PC-9 (cell line): ENCODE data around the gene OR5H6. TPM values are rescaled to one million over a fixed set of nuclear protein-coding genes. Genes with fewer than 3 reads are reported as not detected.

Experiments
- BruUV-seq: library from RNA; stranded (reverse); fragments of 400-500 nt; replicated peaks from 2 replicates; lab custom pipeline; 2021; lab: Mats Ljungman, UMichigan
- CTCF ChIA-PET: fragments of 300-600 bp; sonication (Branson Sonifier 250); formaldehyde crosslinking; loops from one replicate; lab custom pipeline; 2022; ENCODE audit warnings: antibody characterized with exemption; lab: Charles Lee
- POLR2A ChIA-PET: fragments of 300-600 bp; sonication (Branson Sonifier 250); formaldehyde crosslinking; loops from one replicate; lab custom pipeline; 2022; ENCODE audit warnings: antibody characterized with exemption; ENCODE audit not compliant: unreplicated experiment; lab: Charles Lee
- DNase-seq, 2 experiments: peaks; one replicate each; pipeline versions ENCODE4 v3.0.0 to v3.0.0-alpha.2; 2015 to 2022; ENCODE audit warnings: mixed read lengths in 1 of 2
- H2AFZ ChIP-seq: fragments of 200-600 bp; sonication (generic); 2 replicates; pipeline ENCODE4 v1.8.1; 2017; ENCODE audit warnings: antibody characterized with exemption
- H3F3A ChIP-seq: fragments of 200-600 bp; sonication (generic); 2 replicates; pipeline ENCODE4 v1.8.1; 2017; ENCODE audit warnings: antibody characterized with exemption, mild to moderate bottlenecking, low read depth; ENCODE audit not compliant: insufficient read depth
- H3K27ac ChIP-seq: fragments of 200-600 bp; sonication (generic); 2 replicates; pipeline ENCODE4 v1.6.1; 2016; ENCODE audit warnings: mixed run types
- H3K27me3 ChIP-seq: fragments of 200-600 bp; sonication (generic); 2 replicates; pipeline ENCODE4 v1.6.1; 2016; ENCODE audit warnings: low read depth, mixed run types; ENCODE audit not compliant: insufficient read depth
- H3K36me3 ChIP-seq: fragments of 200-600 bp; sonication (generic); 2 replicates; pipeline ENCODE4 v1.6.1; 2016; ENCODE audit warnings: low read depth, mixed run types
- H3K4me1 ChIP-seq: fragments of 200-600 bp; sonication (generic); replicated peaks from 2 replicates; pipeline ENCODE4 v1.6.1; 2016; ENCODE audit warnings: mixed run types; ENCODE audit not compliant: insufficient read depth
- H3K4me2 ChIP-seq: fragments of 200-600 bp; sonication (generic); 2 replicates; pipeline ENCODE4 v1.6.1; 2017; ENCODE audit warnings: mixed run types
- H3K4me3 ChIP-seq: fragments of 200-600 bp; sonication (generic); 2 replicates; pipeline ENCODE4 v1.6.1; 2016; ENCODE audit warnings: mixed run types
- H3K79me2 ChIP-seq: fragments of 200-600 bp; sonication (generic); 2 replicates; pipeline ENCODE4 v1.6.1; 2017; ENCODE audit warnings: low read depth, mixed run types
- H3K9me2 ChIP-seq: fragments of 200-600 bp; sonication (generic); 2 replicates; pipeline ENCODE4 v1.8.1; 2017; ENCODE audit warnings: mild to moderate bottlenecking; ENCODE audit not compliant: insufficient read depth
- H3K9me3 ChIP-seq: fragments of 200-600 bp; sonication (generic); 2 replicates; pipeline ENCODE4 v1.8.1; 2016; ENCODE audit warnings: low read depth; ENCODE audit not compliant: insufficient read depth
- H4K20me1 ChIP-seq: fragments of 200-600 bp; sonication (generic); 2 replicates; pipeline ENCODE4 v1.8.1; 2017; ENCODE audit not compliant: insufficient read depth
- EZH2 ChIP-seq: fragments of 200-600 bp; sonication (generic); IDR thresholded peaks from 2 replicates; pipeline ENCODE4 v1.8.0; 2017; ENCODE audit warnings: antibody characterized with exemption, low read depth
- intact Hi-C: fragments of 100-400 bp; cut with micrococcal nuclease; formaldehyde crosslinking; loops from one replicate; pipeline ENCODE4 v1.10.0; 2022; ENCODE audit not compliant: unreplicated experiment
- total RNA-seq: library from RNA; stranded (reverse); gene quantifications from 2 replicates; pipeline ENCODE4 v1.2.3, GENCODE V29; 2021
- TF ChIP-seq, protein P1 (sequence below): fragments of 200-600 bp; sonication (generic); conservative IDR thresholded peaks from 2 replicates; pipeline ENCODE4 v1.6.1; 2017; ENCODE audit warnings: mixed run types, antibody characterized with exemption, mild to moderate bottlenecking, moderate library complexity

OR5H6 gene
- total RNA-seq, 1 experiment from 2014 or later: not detected

DNA sequence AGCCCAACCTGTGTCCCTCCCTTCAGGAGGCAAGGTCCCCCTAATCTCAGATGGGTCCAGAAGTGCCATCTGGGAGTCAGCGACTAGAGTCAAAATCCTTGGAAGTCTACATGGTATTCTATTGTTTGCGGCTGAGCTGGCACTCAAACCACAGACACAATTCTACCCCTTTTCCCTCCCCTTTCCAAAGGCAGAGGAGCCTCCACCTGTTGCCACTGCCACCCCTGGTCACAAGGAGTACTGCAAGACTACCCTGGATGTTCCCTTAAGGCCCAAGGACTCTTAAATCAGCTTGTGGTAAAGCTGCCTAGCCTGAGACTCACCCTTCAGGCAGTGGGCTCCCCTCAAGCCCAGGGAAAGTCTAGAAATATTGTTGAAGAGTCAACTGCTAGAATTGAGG is 4.3 kb upstream of the OR5H6 start:
- Histone ChIP-seq H3K27ac (no peak overlapping the region), H2AFZ (no peak overlapping the region), H4K20me1 (no peaks in the 10 kb centered on the region), H3K4me1 (no peaks in the 10 kb centered on the region), H3K27me3 (no peaks in the 10 kb centered on the region), H3K36me3 (no peaks in the 10 kb centered on the region), H3K4me3 (no peak overlapping the region), H3K9me3 (no peaks in the 10 kb centered on the region), H3K4me2 (no peak overlapping the region), H3F3A (no peaks in the 10 kb centered on the region), H3K9me2 (no peaks in the 10 kb centered on the region), H3K79me2 (no peaks in the 10 kb centered on the region)
- BruUV-seq: no TSS peak
- no peak for TF ChIP-seq EZH2
- TF ChIP-seq, protein P1, sequence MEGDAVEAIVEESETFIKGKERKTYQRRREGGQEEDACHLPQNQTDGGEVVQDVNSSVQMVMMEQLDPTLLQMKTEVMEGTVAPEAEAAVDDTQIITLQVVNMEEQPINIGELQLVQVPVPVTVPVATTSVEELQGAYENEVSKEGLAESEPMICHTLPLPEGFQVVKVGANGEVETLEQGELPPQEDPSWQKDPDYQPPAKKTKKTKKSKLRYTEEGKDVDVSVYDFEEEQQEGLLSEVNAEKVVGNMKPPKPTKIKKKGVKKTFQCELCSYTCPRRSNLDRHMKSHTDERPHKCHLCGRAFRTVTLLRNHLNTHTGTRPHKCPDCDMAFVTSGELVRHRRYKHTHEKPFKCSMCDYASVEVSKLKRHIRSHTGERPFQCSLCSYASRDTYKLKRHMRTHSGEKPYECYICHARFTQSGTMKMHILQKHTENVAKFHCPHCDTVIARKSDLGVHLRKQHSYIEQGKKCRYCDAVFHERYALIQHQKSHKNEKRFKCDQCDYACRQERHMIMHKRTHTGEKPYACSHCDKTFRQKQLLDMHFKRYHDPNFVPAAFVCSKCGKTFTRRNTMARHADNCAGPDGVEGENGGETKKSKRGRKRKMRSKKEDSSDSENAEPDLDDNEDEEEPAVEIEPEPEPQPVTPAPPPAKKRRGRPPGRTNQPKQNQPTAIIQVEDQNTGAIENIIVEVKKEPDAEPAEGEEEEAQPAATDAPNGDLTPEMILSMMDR: peak; percentile 63
- ChIA-PET CTCF (no interaction called here), POLR2A (interaction anchor here (0.7 kb wide), 1 partner anchor 13 kb away, joined by 3 read pairs; no protein-coding TSS in a partner anchor)
- no peak for DNase-seq
- intact Hi-C loops: loop anchor here (10.0 kb wide), 1 partner anchor 145 kb away; no protein-coding TSS in a partner anchor

DNA sequence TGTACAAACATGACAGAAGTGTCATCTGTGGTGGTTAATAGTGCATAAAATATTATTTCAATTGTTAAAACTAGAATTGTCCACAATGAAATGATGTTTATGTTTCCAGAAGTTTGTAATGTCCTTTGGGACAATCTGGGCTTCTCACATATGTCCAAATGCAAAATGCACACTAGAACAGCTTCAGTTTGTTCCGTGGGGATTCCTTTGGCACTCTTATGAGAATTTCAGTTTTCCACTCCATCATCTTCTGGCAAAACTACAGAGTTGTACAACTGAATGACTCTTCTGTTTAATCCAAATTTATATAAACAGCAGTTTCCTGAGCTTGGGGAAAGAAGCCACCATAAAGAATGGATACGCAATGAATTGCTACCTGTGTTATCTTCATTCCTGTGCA is 2.0 kb upstream of the OR5H6 start:
- Histone ChIP-seq H3K4me2 (no peak overlapping the region), H3F3A (no peaks in the 10 kb centered on the region), H3K36me3 (no peaks in the 10 kb centered on the region), H3K4me3 (no peak overlapping the region), H2AFZ (no peak overlapping the region), H3K9me2 (no peaks in the 10 kb centered on the region), H3K79me2 (no peaks in the 10 kb centered on the region), H3K27me3 (no peaks in the 10 kb centered on the region), H3K9me3 (no peaks in the 10 kb centered on the region), H4K20me1 (no peaks in the 10 kb centered on the region), H3K27ac (no peak overlapping the region), H3K4me1 (no peaks in the 10 kb centered on the region)
- no peak for DNase-seq
- no TSS peak for BruUV-seq
- TF ChIP-seq, protein P1: no peak
- no peak for TF ChIP-seq EZH2
- POLR2A ChIA-PET: no interaction called here
- CTCF ChIA-PET: no interaction called here
- intact Hi-C loops: loop anchor here (10.0 kb wide), 1 partner anchor 147 kb away; no protein-coding TSS in a partner anchor

DNA sequence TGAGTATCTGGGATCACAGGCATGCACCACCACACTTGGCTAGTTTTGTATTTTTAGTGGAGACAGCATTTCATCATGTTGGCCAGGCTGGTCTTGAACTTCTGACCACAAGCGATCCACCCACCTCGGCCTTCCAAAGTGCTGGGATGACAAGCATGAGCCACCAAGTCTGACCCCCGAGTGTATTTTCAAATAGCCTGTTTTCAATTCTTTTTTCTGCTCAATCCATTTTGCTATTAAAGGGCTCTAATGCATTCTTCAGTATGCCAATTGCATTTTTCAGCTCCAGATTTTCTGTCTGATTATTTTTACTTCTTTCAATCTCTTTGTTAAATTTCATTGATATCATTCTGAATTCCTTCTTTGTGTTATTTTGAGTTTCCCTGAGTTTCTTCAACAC is 5.8 kb downstream of the OR5H6 start:
- no peaks in the 10 kb centered on the region for H3K36me3 ChIP-seq
- no peaks in the 10 kb centered on the region for H3K9me2 ChIP-seq
- no peak for TF ChIP-seq EZH2
- TF ChIP-seq, protein P1: no peak
- intact Hi-C loops: loop anchor here (10.0 kb wide), 1 partner anchor 155 kb away; no protein-coding TSS in a partner anchor
- POLR2A ChIA-PET: no interaction called here
- peaks cover 8% of the 10 kb centered on the region; the same call in 1 of the 2 replicates for H3K9me3 ChIP-seq
- CTCF ChIA-PET: no interaction called here
- H2AFZ ChIP-seq: no peak overlapping the region
- no peaks in the 10 kb centered on the region for H3F3A ChIP-seq
- DNase-seq: no peak
- H3K4me2 ChIP-seq: no peak overlapping the region
- H3K27ac ChIP-seq: no peak overlapping the region
- no peaks in the 10 kb centered on the region for H3K27me3 ChIP-seq
- H4K20me1 ChIP-seq: no peaks in the 10 kb centered on the region
- no TSS peak for BruUV-seq
- no peaks in the 10 kb centered on the region for H3K79me2 ChIP-seq
- H3K4me1 ChIP-seq: no peaks in the 10 kb centered on the region
- no peak overlapping the region for H3K4me3 ChIP-seq
